Stimulated activated CD4-positive, alpha-beta T cell treated with anti-CD3 and anti-CD28 coated beads, Interleukin-1b, Interleukin-23, amount 100 ng/mL, for 48 hours (primary cell): ENCODE data around the gene CERCAM.

Experiments
- DNase-seq: peaks from one replicate; pipeline ENCODE4 v3.0.0-alpha.2; 2020

The CERCAM gene

GRCh38 chr9:128420651-128421481 lies at the start of gene CERCAM:
Gene CERCAM (plus strand): TSS chr9:128420857. CDS start chr9:128420878, 21 bp downstream.
- DNase-seq = peak; percentile 27

GRCh38 chr9:128371630-128372117 lies 49.0 kb upstream of the CERCAM start:
- DNase-seq = no peak

DNA sequence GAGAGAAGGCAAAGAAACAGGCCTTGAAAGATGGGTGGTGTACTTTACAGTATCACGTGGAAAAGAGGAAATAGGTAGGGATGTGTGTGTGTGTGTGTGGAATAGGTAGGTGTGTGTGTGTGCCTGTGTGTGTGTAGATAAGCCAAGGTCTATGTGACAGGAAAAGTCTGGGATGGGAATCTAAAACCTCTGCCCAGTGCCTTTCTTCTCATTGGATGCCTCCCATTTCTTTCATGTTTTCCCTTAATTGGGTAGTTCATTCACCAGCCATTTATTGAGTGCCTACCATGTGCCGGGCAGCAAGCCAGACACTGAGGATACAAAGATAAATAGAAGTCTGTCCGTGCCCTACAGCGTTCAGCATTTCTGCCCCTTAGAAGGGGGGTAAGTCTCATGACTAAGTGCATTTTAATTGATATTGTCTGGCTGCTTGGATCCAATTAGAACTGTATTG lies 48.4 kb upstream of the CERCAM start:
- no peak for DNase-seq

DNA sequence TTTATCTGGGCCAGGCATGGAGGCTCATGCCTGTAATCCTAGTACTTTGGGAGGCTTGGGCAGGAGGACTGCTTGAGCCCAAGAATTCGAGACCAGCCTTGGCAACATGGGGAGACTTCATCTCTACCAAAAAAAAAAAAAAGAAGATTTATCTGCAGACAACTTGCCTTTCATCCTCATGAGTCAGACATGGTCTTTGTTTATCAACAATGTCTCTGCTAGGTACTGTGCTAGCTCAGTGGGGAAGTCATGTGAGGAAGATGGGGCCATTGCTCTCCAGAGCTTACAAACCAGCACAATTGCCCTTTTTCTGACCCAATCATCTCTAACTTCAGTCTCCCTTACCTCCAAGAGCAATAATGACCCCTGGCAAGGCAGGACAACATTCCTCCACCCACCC lies 47.9 kb upstream of the CERCAM start:
- no peak for DNase-seq

DNA sequence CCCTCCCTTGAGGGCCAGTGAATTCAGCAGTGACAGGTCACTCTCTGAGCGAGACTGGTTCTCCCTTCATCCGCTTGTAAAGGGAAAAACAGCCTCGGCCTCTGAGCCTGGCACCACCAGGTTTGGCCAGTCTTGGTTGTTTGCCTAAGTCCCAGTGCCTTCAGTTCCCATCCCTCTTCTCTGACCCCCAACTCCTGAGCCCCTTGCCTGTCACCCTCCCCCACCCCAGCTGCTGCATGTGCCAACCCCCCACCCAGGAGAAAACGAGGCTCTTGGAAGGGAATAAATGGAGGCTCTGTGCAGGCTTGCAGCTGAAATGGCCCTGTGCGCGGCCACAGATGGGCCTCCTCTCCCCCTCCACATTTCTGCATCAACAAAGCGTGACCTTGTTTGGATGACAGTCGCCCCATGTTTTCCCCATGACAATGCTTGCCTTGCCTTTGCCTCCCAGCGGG lies 46.4 kb upstream of the CERCAM start:
- no peak for DNase-seq

GRCh38 chr9:128375865-128376264 lies 44.8 kb upstream of the CERCAM start:
- DNase-seq = no peak

DNA sequence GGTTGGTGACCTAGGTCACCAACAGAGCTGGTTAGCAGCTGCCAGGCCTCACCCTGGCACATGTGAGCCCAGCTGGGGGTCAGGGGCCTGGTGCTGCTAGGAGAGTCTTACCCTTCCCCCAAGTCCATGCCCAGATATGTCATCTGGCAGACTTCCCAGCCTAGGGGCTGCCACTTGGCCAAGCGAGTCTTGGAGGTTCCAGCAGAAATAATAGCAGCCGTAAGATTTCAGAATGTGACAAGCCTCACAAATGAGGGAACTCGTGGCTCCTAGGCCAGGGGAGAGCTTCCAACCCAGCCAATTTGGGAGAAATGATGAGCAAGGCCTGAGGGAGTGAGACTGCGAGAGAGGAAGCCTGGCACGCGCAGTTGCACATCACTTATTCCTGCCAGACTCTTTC lies 38.4 kb upstream of the CERCAM start:
- DNase-seq = no peak

DNA sequence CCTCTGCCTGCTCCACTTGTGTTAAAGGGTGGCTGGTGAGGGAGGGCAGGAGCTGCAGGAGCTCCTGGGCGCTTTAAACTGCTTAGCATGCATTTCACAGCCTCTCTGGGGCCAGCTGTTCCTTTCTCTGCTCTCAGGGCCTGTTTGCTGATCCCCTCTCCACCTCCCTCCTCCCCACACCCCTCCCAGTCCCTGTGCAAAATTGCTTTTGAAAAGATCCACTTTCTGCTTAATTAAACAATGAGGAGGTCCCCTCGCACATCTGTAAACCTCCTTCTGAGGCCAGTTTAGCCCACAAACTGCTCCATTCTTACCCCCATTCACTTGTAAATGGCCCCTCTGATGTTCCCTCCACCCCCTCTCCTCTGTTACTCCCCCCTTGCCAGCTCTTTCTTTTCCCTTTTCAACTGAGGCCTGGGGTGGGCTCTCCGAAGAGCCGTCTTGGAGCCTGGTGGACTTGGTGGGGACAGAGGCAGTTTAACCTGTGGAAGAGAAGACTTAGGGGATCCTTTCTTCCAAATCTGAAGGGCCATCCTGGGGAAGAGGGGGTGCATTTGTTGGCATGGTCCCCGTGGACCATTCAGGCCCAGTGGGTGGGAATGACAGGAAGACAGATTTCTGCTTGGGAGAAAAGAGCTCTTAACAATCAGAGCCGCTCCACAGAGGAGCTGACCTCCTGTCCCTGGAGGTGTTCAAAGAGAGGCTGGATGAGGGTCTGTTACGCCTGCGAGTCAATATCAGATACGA lies 37.5 kb upstream of the CERCAM start:
- DNase-seq = no peak

- DNase-seq = no peak
Measured at GRCh38 chr9:128383791-128384190, 36.9 kb upstream of the CERCAM start.

GRCh38 chr9:128384801-128385495 lies 35.7 kb upstream of the CERCAM start:
- DNase-seq = no peak

DNA sequence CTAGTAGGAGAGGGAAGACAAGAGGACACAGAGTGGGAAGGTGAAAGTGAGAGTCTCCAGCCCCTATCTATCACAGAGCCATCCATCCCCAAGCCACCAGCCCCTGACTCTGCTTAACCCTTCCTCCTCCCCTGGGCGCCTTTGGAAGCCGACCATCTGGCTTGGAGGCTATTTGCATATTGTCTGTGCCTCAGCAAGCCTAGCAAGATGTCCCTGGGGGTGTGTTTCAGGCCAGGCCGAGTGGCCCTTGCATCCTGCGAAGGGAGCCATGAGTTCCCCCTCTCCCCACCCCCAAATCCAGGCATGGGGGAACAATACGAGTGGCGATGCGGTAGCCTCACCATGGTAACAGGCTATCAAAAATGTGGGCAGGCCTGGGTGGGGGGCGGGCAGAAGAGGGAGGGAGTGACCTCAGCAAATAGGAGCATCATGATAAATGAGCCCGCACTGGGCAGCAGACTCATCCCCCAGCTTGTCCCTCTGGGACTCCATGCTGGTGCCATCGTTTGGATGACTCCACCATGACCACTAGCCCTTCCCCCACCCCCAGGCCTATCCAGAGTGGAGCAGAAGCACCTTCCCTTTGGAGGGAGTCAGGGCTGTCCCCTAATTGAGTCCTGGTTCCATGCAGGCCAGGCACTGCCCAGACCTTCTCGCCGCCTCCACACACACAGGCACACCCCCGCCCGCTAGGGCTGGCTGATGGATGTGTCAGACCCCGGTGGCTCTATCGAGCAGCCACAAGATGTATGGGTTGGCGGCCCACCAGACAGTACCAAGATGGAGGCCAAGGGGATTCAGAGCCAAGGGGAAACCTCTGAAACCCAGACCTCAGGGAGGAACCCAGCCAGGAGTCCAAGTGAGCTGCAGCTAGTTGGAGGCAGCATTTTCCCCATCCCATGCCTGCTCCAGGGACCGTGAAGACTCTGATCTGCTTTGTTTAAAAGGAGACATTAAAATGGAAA lies 34.9 kb upstream of the CERCAM start:
- no peak for DNase-seq

DNA sequence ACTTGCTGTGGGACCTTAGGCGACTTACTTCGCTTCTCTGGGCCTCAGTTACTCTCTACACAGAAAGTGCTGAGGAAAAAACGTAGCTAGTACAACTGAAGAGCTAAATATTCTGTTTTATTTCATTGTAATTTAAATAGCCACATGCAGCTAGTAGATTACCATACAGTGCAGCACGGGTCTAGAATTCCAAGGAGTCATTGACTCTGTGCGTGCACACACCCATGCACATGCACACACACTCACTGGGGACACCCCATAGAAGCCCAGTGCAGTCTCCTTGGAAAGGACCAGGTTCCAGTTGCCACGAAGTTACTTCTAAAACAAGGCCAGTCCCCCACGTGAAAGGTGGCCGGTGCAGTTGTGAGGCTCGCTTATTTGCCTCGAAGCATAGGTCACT lies 32.5 kb upstream of the CERCAM start:
- DNase-seq = no peak

- DNase-seq = no peak
Measured at GRCh38 chr9:128389395-128390149, 31.1 kb upstream of the CERCAM start.

GRCh38 chr9:128390150-128390812 lies 30.4 kb upstream of the CERCAM start:
- DNase-seq = no peak

- DNase-seq = no peak
Measured at GRCh38 chr9:128390813-128391711, 29.6 kb upstream of the CERCAM start.

DNA sequence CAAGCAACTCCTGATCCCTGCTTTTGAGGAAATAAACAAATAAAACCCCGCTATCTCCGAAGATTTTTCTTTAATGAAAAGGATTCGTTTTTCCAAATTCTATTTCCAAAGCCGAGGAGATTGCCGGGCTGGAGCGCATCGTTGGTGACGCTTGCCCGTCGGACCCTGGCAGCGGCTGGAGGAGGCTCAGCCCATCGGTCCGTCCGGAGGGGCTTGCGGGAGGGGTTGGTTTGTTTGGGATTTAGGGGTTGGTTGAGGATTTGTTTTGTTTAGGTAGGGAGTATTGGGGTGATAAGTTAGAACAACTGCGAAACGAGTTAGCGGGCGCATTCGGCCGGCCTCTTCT lies 28.7 kb upstream of the CERCAM start:
- no peak for DNase-seq

GRCh38 chr9:128392302-128393144 lies 28.1 kb upstream of the CERCAM start:
- no peak for DNase-seq

- no peak for DNase-seq
Measured at GRCh38 chr9:128393145-128393775, 27.4 kb upstream of the CERCAM start.
